Measurements from ENCODE around the gene MEG3. TPM values are rescaled to one million over a fixed set of nuclear protein-coding genes. Genes with fewer than 3 reads are reported as not detected.

The MEG3 gene
- total and polyA plus RNA-seq, 2 experiments from 2014 or later: not detected

GRCh38 chr14:100784523-100785337 is 41.2 kb upstream of the MEG3 start:
- H3K9me3 Mint-ChIP-seq: no peaks in the 10 kb centered on the region; the same call in 2 of the 3 replicates
- no peak overlapping the region for H3K4me3 Mint-ChIP-seq
- H3K4me1 Mint-ChIP-seq: peaks cover 10% of the 10 kb centered on the region
- no peak for ATAC-seq
- H3K27ac Mint-ChIP-seq: no peak overlapping the region; the same call in 1 of the 2 replicates
- Histone ChIP-seq H3K4me1 (ENCODE audit: insufficient read depth) (no peaks in the 10 kb centered on the region), H3K4me3 (no peak overlapping the region), H3K36me3 (ENCODE audit: insufficient read depth) (no peaks in the 10 kb centered on the region), H3K79me2 (replicated peaks; ENCODE audit: insufficient read depth) (no peaks in the 10 kb centered on the region), H3K27me3 (ENCODE audit: insufficient read depth) (no peaks in the 10 kb centered on the region), H3K4me2 (no peak overlapping the region), H3K9me2 (ENCODE audit: insufficient read depth) (no peaks in the 10 kb centered on the region), H4K20me1 (replicated peaks; ENCODE audit: insufficient read depth) (no peaks in the 10 kb centered on the region), H3F3A (replicated peaks; ENCODE audit: low read depth) (no peaks in the 10 kb centered on the region), H3K27ac (ENCODE audit: low read depth) (no peak overlapping the region), H2AFZ (no peak overlapping the region)
- H3K27me3 Mint-ChIP-seq (ENCODE audit: insufficient read depth, low read depth, poor library complexity): peaks cover 10% of the 10 kb centered on the region
- DNase-seq (ENCODE audit: low spot score): no peak
- H3K36me3 Mint-ChIP-seq (ENCODE audit: low read depth): no peaks in the 10 kb centered on the region
- TF ChIP-seq ZNF331 (CRISPR knock-in tag; IDR thresholded peaks at IDR 0.05; ENCODE audit: low read depth) (no peak), NANOG (IDR thresholded peaks at IDR 0.05; ENCODE audit: borderline replicate concordance) (no peak), POLR2AphosphoS5 (IDR thresholded peaks at IDR 0.05; ENCODE audit: low read depth) (no peak), STAT1 (IDR thresholded peaks at IDR 0.05; ENCODE audit: unreplicated experiment) (no peak), CREB1 (CRISPR knock-in tag; IDR thresholded peaks at IDR 0.05; ENCODE audit: low read depth) (no peak), ZNF114 (CRISPR knock-in tag; IDR thresholded peaks at IDR 0.05) (no peak), EZH2 (IDR thresholded peaks at IDR 0.05; ENCODE audit: low read depth, unreplicated experiment) (no peak)
- TF ChIP-seq, protein P1, sequence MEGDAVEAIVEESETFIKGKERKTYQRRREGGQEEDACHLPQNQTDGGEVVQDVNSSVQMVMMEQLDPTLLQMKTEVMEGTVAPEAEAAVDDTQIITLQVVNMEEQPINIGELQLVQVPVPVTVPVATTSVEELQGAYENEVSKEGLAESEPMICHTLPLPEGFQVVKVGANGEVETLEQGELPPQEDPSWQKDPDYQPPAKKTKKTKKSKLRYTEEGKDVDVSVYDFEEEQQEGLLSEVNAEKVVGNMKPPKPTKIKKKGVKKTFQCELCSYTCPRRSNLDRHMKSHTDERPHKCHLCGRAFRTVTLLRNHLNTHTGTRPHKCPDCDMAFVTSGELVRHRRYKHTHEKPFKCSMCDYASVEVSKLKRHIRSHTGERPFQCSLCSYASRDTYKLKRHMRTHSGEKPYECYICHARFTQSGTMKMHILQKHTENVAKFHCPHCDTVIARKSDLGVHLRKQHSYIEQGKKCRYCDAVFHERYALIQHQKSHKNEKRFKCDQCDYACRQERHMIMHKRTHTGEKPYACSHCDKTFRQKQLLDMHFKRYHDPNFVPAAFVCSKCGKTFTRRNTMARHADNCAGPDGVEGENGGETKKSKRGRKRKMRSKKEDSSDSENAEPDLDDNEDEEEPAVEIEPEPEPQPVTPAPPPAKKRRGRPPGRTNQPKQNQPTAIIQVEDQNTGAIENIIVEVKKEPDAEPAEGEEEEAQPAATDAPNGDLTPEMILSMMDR (conservative IDR thresholded peaks at IDR 0.05; ENCODE audit: low read depth in 2 of 2): no peak

GRCh38 chr14:100785338-100785615 is 40.6 kb upstream of the MEG3 start:
- no peaks in the 10 kb centered on the region for H3K4me1 ChIP-seq (ENCODE audit: insufficient read depth)
- peaks cover 10% of the 10 kb centered on the region for H3K4me1 Mint-ChIP-seq
- no peak overlapping the region for H3K4me3 Mint-ChIP-seq
- TF ChIP-seq, protein P1 (conservative IDR thresholded peaks at IDR 0.05; ENCODE audit: low read depth in 2 of 2): no peak
- TF ChIP-seq ZNF331 (CRISPR knock-in tag; IDR thresholded peaks at IDR 0.05; ENCODE audit: low read depth) (no peak), ETS1 (IDR thresholded peaks at IDR 0.05) (no peak)
- TF ChIP-seq, protein P2, sequence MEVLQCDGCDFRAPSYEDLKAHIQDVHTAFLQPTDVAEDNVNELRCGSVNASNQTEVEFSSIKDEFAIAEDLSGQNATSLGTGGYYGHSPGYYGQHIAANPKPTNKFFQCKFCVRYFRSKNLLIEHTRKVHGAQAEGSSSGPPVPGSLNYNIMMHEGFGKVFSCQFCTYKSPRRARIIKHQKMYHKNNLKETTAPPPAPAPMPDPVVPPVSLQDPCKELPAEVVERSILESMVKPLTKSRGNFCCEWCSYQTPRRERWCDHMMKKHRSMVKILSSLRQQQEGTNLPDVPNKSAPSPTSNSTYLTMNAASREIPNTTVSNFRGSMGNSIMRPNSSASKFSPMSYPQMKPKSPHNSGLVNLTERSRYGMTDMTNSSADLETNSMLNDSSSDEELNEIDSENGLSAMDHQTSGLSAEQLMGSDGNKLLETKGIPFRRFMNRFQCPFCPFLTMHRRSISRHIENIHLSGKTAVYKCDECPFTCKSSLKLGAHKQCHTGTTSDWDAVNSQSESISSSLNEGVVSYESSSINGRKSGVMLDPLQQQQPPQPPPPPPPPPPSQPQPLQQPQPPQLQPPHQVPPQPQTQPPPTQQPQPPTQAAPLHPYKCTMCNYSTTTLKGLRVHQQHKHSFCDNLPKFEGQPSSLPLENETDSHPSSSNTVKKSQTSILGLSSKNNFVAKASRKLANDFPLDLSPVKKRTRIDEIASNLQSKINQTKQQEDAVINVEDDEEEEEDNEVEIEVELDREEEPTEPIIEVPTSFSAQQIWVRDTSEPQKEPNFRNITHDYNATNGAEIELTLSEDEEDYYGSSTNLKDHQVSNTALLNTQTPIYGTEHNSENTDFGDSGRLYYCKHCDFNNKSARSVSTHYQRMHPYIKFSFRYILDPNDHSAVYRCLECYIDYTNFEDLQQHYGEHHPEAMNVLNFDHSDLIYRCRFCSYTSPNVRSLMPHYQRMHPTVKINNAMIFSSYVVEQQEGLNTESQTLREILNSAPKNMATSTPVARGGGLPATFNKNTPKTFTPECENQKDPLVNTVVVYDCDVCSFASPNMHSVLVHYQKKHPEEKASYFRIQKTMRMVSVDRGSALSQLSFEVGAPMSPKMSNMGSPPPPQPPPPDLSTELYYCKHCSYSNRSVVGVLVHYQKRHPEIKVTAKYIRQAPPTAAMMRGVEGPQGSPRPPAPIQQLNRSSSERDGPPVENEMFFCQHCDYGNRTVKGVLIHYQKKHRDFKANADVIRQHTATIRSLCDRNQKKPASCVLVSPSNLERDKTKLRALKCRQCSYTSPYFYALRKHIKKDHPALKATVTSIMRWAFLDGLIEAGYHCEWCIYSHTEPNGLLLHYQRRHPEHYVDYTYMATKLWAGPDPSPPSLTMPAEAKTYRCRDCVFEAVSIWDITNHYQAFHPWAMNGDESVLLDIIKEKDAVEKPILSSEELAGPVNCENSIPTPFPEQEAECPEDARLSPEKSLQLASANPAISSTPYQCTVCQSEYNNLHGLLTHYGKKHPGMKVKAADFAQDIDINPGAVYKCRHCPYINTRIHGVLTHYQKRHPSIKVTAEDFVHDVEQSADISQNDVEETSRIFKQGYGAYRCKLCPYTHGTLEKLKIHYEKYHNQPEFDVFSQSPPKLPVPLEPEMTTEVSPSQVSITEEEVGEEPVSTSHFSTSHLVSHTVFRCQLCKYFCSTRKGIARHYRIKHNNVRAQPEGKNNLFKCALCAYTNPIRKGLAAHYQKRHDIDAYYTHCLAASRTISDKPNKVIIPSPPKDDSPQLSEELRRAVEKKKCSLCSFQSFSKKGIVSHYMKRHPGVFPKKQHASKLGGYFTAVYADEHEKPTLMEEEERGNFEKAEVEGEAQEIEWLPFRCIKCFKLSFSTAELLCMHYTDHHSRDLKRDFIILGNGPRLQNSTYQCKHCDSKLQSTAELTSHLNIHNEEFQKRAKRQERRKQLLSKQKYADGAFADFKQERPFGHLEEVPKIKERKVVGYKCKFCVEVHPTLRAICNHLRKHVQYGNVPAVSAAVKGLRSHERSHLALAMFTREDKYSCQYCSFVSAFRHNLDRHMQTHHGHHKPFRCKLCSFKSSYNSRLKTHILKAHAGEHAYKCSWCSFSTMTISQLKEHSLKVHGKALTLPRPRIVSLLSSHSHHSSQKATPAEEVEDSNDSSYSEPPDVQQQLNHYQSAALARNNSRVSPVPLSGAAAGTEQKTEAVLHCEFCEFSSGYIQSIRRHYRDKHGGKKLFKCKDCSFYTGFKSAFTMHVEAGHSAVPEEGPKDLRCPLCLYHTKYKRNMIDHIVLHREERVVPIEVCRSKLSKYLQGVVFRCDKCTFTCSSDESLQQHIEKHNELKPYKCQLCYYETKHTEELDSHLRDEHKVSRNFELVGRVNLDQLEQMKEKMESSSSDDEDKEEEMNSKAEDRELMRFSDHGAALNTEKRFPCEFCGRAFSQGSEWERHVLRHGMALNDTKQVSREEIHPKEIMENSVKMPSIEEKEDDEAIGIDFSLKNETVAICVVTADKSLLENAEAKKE (CRISPR knock-in tag; IDR thresholded peaks at IDR 0.05): no peak

More at GRCh38 chr14:100785338-100785615, 40.6 kb upstream of the MEG3 start:
- Histone ChIP-seq H3K27ac (ENCODE audit: low read depth) (no peak overlapping the region), H3K79me2 (replicated peaks; ENCODE audit: insufficient read depth) (no peaks in the 10 kb centered on the region), H4K20me1 (replicated peaks; ENCODE audit: insufficient read depth) (no peaks in the 10 kb centered on the region), H3K9me2 (ENCODE audit: insufficient read depth) (no peaks in the 10 kb centered on the region), H3F3A (replicated peaks; ENCODE audit: low read depth) (no peaks in the 10 kb centered on the region), H3K4me3 (no peak overlapping the region), H3K4me2 (no peak overlapping the region), H3K36me3 (ENCODE audit: insufficient read depth) (no peaks in the 10 kb centered on the region), H3K27me3 (ENCODE audit: insufficient read depth) (no peaks in the 10 kb centered on the region), H2AFZ (no peak overlapping the region)
- no peak for DNase-seq (ENCODE audit: low spot score)
- no peak for ATAC-seq
- H3K27ac Mint-ChIP-seq: no peak overlapping the region
- no peaks in the 10 kb centered on the region for H3K36me3 Mint-ChIP-seq (ENCODE audit: low read depth)
- no peaks in the 10 kb centered on the region; the same call in 2 of the 3 replicates for H3K9me3 Mint-ChIP-seq
- peaks cover 8% of the 10 kb centered on the region for H3K27me3 Mint-ChIP-seq (ENCODE audit: insufficient read depth, low read depth, poor library complexity)

Data from GM23338 (cell line).